Right renal cortex interstitium (tissue), 3 donors: ENCODE measurements around the gene TMA7. TPM values are rescaled to one million over a fixed set of nuclear protein-coding genes. Genes with fewer than 3 reads are reported as not detected.
"Not testable (repeated sequence)": the region's sequence is repeated elsewhere in the genome, so short reads cannot be mapped to it uniquely, and the experiment has no call there.

Experiments
- DNase-seq, 3 donors: peaks; one replicate each; pipeline ENCODE4 v3.0.0-alpha.2; 2013; ENCODE audit warnings: low read depth in 3 of 3, low spot score in 2 of 3
- polyA plus RNA-seq, 3 donors: library from polyadenylated mRNA; unstranded; fragments of 120-200 nt; gene quantifications; one replicate each; pipeline ENCODE4 v1.2.1, GENCODE V29; 2013; ENCODE audit not compliant: insufficient read length in 3 of 3

TMA7 gene
- polyA plus RNA-seq, 3 donors, result 284 to 297 (median 286) TPM

DNA sequence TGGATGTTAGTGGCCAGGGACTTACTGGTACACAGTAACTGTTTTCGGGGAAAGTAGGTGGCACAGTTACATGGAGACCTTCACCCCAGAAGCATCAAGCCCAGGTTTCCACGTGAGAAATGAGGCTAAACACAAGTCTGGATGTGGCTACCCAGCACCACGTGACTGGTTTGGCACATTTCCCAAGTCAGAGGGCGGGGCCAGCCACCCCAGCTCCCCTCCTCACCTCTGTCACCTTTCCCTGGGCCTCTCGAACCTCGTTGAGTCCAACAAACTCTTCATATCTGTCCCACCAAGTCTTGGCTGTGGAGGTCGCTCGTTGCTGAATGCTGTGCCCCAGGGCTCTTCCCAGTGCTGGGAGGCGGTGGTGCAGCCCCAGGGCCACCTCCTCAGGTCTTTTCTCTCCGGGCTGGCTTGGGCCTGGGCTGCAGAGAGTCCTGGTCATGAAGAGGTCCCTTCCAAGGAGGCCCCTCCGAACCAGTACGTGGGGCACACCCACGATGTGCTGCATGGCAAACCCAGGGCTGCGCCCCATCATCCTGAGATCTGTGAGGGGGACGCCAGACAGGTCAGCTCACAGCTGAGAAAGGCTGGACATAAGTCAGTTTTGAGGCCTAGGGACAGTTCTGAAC lies 5.3 kb upstream of the TMA7 start:
- no peak for DNase-seq

DNA sequence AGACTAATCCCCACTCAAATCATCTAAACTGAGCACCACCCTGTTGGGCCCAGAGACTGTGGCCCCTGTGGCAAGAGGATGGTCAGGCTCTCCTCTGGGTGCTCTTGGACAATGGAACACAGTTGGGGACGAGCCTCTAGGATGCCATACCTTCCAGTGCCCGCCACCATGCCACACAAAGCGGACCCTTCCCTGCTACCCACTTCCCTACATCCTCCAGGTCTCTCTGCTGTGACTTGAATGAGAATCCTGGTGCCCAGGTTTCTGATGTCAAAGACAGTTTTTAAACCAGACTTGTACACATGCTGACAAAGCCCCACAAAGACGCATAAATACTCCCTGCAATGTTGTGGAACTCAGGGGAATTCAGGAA lies 4.8 kb upstream of the TMA7 start:
- no peak for DNase-seq

DNA sequence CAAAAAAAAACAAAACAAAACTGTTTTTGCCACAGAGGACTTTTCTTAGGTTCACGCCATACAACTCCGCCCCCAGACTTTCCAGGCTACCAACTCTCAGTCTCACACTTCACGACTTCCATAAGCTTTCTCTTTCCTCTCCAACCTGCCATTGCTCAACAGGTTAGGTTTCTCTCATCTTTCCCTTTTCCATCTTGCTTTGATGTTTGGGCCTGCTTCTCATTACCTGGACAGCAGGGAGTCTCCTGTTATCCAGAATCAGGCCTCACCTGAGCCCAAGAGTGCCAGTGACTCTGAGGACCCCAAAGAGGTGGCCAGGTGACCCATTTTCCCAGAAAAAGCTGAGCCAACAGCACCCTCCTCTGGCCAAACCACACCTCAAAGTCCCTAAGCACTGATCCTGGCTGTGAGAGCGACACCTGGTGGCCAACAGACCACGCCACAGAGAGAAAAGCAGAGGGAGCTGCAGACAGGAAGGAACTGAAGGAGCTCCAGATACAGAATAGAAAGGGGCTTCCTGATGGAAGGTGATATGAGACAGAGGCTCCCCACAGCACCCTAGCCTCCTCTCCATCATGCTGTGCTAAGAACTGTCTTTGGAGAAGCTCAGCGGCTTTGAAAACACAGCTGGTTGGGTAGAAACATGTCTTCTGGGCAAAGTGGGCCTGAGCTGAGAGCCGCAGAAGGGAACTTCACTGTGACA lies 4.1 kb upstream of the TMA7 start:
- DNase-seq, result peak in 1 of 3 donors; percentile 71

DNA sequence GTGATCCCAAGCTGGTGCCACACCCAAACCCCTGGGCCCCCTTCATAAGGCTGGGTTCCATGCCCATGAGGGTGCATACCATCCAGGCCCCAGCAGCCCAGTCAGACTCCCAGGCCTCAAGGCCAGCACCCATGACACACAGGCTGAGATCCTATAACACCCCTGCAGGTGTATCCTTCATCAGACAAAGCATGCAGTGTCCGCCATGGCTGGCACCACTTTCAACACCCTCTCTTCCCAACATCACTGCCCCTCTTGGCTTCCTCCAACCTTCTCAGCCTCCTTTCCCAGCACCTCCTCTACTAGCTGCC lies 3.6 kb upstream of the TMA7 start:
- no peak for DNase-seq

DNA sequence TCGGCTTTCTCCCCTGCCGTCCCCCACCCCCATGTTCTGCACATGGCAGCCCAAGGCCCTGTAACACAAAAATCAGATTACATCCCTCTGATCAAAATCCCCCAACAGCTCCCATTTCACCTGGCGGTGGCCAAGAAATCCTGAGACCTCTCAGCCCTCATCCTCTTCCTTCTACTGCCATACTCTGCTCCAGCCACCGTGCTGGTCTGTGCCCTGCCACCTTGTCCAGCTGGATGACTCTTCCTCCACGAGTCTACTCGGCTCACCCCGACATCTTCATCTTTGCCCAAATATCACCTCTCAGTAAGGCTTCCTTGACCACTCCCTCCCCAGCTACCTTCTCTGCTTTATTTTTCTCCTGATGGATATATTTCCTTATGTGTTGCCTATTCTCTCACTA lies 3.2 kb upstream of the TMA7 start:
- no peak for DNase-seq

DNA sequence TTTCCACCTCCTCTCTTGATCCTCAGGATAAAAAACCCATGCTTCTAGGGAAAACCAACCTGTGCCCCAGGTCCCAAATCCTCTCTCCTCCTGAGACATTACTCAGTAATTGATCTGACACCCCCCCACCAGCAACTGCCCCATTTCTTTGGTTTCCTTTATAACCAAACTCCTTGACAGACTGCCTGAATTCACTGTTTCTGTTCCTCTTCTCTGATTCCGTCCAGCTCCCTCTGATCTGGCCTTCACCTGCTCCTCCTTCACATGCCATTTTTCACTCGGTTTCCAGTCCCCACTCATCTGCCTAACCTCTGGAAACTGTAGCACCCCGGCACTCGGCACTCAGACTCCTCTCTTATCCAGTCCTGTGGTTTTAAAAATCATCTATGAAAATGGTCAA lies 2.2 kb upstream of the TMA7 start:
- DNase-seq, result no peak

DNA sequence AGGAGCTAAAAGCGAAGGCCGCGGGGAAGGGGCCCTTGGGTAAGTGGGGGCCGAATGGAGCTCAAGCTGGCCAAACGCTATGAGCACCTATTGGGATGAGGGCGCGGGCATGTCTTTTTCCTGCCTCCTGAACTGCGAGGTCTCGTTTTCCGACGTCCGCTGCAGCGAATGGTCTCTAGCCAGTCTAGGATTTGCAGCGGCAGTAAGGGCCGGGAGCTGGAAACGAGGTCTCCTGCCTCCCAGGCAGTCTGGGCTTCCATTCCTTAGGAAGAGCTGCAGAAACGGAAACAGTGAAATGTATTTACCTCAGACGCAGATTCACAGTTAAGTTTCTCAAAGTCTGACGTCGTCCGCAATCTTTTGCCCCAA lies 517 bp downstream of the TMA7 start:
- DNase-seq, result no peak

DNA sequence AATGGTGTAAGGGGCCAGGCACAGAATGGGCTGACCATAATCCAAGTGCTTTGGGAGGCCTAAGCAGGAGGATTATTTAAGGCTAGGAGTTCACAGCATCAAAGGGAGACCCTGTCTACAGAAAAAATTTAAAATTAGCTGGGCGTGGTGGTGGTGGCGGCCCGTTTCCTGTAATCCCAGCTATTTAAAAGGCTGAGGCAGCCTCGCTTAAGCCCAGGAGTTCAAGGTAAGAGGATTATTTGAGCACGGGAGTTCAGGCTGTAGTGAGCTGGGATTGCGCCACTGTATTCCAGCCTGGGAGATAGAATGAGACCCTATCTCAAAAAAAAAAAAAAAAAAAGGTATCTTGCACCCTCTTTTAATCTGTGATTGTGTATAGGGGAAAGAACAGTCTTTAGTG lies 1.9 kb downstream of the TMA7 start:
- no peak for DNase-seq

DNA sequence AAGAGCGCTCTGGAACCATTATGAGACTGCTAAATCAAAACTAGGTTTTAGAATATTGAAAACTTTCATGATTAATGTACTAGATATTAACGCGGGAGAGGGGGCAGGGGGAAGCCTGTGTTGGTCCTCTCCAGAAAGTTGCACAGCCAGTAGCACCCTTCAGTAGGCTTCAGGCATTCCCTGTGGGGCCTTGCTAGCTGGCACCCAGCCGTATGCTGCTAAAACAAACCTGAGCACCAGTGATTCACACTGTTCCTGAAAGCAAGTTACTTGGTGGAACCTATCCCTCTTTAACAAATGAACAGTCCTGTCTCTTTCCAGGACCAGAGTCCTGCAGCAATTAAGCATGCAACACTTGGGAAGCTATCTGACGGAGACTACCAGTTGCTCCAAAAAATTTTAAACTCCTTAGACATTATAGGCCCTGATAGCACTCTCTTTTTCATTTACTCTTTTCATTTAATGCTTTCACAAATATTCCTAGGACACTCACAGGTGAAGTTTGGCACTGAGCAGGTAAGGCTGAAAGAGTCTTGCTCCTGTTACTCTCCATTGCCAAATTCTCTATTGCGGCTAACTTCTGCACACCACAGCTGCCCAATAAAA lies 5.3 kb downstream of the TMA7 start:
- DNase-seq, result no peak

DNA sequence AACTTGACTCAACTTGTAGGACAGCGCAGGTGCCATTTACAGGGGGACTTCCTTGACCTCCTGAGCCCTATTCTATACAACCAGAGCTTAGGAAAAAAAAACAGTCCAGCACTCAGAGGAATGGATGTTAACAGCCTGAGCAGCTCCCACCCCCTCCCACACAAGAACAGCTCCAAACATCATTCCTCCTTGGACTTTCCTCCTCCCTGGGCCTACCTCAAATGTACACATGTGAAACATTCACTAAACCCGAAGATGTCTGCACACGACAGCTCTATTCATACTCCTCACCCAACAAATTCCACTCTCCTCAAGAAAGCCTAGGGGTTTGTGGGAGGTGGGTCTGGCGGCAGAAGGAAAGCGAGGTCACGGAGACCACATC lies 6.0 kb downstream of the TMA7 start:
- no peak for DNase-seq

DNA sequence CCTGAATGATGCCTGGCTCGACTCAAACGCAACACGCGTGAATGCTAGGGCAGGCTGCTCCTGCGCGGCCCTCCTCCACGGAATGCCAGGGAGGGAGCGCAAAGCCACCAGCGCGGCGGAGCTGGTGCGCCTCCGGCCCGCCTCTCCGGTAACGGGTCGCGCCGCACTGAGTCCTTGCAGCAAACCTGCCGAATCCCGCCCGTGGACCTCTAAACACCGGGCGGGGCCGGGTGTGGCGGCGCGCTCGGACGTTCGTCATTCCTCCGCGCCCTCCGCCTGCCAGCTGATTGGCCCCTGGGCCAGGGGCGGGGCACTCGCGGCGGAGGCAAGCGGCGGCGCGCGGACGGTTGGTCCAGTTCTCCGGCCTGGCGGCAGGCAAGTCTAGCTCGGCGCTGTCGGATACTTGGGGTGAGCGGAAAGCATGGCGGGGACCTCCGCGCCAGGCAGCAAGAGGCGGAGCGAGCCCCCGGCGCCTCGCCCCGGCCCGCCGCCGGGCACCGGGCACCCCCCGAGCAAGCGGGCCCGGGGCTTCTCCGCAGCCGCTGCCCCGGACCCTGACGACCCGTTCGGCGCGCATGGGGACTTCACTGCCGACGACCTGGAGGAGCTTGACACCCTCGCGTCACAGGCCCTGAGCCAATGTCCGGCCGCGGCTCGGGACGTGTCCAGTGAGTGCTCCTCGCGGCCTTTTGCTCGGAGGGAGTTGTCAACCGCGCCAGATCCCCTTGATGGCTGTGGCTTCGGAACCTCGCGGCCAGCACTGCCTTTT lies 6.6 kb downstream of the TMA7 start, which contains the start of gene ATRIP:
TSS of gene ATRIP (plus strand) at position 313 of the 769 bp plus-strand sequence. CDS start at position 422, 109 bp downstream.
- DNase-seq, result peak in 1 of 3 donors; percentile 78

DNA sequence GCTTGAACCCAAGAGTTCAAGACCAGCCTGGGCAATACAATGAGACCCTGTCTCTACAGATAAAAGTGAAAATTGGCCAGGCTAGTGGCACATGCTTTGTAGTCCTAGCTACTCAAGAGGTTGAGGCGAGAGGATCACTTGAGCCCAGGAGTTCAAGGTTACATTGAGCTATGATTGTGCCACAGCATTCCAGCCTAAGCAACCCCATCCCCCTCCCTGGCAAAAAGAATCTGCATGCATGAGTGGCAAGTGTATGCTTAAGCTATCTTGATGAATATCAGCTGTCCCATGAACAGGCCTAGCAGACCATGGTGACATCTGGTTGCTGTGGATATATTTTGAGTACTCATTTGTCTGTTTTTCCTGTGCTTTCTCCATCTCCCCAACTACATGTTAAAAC lies 11.2 kb downstream of the TMA7 start:
- no peak for DNase-seq

DNA sequence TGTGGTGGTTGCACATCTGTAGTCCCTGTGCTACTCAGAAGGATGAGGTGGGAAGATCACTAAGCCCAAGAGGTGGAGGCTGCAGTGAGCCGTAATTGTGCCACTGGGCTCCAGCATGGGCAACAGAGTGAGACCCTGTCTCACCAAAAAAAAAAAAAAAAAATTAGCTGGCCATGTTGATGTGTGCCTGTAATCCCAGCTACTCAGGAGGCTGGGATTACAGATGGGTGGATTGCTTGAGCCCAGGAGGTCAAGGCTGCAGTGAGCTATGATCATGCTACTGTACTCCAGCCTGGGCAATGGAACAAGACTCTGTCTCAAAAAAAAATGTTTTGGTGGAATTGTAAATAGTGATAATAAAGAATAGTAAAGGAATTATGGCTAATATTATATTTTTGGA lies 16.4 kb downstream of the TMA7 start:
- no peak for DNase-seq

DNA sequence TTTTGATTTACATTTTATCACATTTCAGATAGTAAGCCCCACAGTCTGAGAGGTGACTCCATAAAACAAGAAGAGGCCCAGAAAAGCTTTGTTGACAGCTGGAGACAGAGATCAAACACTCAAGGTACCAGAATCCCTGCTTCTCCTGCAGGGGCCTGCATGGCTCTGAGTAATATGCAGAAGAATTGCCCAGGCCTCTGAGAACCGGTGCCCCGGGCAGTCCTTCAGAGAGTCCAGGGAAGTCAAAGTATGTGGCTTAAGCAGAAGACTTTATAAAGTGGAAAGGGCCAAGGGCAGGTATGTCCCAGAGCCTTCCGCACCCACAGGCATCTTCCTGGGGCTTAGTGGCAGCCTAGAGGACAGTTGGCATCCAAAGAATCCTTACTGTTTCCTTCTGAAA lies 19.3 kb downstream of the TMA7 start:
- no peak for DNase-seq

DNA sequence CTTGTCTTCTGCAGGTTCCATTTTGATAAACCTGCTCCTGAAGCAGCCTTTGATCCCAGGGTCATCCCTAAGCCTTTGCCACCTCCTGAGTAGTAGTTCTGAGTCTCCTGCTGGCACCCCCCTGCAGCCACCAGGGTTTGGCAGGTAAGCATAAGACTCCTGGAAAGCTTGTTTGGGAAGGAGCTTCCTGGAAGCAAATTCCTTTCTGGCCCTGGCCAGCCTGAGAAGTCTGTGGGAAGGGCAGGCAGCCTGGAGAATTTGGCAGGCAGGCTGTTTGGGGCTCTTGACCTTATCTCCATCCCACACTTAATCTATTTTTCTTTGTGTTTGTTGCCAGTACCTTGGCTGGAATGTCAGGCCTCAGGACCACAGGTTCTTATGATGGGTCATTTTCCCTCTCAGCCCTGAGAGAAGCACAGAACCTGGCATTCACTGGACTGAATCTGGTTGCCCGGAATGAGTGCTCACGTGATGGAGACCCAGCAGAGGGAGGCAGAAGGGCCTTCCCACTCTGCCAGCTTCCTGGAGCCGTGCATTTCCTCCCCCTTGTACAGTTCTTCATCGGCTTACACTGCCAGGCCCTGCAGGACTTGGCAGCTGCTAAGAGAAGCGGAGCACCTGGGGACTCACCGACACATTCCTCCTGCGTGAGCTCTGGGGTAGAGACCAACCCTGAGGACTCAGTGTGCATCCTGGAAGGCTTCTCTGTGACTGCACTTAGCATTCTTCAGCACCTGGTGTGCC lies 19.9 kb downstream of the TMA7 start:
- DNase-seq, result no peak

DNA sequence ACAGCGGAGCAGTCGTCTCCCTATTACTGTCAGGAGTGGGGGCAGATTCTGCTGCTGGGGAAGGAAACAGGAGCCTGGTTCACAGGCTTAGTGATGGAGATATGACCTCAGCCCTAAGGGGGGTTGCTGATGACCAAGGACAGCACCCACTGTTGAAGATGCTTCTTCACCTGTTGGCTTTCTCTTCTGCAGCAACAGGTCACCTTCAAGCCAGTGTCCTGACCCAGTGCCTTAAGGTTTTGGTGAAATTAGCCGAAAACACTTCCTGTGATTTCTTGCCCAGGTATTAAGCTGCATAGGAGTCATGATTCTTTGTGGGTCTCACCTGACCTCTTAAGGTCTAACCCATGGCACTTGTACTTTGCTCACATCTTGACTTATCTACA lies 20.5 kb downstream of the TMA7 start:
- no peak for DNase-seq

DNA sequence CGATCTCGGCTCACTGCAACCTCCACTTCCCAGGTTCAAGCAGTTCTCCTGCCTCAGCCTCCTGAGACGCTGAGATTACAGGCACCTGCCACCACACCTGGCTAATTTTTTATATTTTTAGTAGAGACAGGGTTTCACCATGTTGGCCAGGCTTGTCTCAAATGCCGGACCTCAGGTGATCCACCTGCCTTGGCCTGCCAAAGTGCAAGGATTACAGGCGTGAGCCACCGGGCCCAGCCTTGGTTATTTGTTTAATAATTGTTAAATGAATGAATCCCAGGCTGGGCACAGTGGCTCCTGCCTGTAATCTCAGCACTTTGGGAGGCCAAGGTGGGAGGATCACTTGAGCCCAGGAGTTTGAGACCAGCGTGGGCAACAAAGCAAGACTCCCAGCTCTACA lies 21.7 kb downstream of the TMA7 start:
- DNase-seq, result not testable (repeated sequence)

DNA sequence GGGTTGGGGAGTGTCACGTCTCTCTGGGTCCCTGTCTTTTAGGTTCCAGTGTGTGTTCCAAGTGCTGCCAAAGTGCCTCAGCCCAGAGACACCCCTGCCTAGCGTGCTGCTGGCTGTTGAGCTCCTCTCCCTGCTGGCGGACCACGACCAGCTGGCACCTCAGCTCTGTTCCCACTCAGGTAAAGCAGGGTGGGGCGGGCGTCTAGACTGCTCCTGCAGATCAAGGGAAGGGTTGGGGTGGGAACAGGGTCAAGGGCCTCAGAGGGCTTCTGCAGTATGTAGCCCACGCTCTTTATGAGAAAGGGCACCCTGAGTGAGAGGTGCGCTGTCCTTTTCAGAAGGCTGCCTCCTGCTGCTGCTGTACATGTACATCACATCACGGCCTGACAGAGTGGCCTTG lies 23.6 kb downstream of the TMA7 start:
- DNase-seq, result no peak

DNA sequence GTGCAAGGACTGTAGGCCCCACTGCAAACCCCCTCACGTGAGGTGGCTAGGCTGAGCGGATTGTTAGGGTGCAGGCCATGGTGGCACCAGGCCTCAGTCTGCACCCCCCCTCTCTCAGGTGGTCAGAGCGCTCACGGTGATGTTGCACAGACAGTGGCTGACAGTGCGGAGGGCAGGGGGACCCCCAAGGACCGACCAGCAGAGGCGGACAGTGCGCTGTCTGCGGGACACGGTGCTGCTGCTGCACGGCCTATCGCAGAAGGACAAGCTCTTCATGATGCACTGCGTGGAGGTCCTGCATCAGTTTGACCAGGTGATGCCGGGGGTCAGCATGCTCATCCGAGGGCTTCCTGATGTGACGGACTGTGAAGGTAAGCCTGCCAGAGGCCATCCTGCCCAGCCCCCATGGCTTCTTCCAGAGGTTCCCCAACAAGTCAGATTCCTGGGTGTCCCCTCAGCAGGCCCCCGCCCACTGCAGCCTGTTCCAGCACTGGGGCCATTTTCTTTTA lies 24.7 kb downstream of the TMA7 start:
- DNase-seq, result no peak

DNA sequence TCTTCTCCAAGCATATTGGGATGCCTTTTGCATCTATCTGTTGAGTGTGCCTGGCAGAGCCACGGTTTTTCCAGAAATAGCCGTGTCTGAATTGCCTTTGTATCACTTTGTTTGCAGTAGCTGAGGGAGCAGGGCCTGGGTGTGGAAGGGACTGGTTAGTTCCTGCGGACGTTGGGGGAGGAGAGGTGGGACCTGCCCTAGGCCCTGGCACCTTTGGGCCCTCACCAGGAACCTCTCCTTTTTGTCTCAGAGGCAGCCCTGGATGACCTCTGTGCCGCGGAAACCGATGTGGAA lies 25.1 kb downstream of the TMA7 start:
- DNase-seq, result no peak
